ENCODE results near the gene RNF167. TPM values are rescaled to one million over a fixed set of nuclear protein-coding genes. Genes with fewer than 3 reads are reported as not detected.
A peak's percentile ranks its signal among the peaks of the same experiment; 100 is the strongest.

RNF167 gene
- total and polyA plus RNA-seq, 2 of the 13 experiments (the other 11 are each of a cell fraction or from before 2014, with no cell fraction given), result 44.1 to 45.4 TPM

- TF ChIP-seq, protein P1, sequence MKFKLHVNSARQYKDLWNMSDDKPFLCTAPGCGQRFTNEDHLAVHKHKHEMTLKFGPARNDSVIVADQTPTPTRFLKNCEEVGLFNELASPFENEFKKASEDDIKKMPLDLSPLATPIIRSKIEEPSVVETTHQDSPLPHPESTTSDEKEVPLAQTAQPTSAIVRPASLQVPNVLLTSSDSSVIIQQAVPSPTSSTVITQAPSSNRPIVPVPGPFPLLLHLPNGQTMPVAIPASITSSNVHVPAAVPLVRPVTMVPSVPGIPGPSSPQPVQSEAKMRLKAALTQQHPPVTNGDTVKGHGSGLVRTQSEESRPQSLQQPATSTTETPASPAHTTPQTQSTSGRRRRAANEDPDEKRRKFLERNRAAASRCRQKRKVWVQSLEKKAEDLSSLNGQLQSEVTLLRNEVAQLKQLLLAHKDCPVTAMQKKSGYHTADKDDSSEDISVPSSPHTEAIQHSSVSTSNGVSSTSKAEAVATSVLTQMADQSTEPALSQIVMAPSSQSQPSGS (CRISPR knock-in tag; IDR thresholded peaks at IDR 0.05), result no peak
- TF ChIP-seq RORA (CRISPR knock-in tag; IDR thresholded peaks at IDR 0.05), result no peak
- no peak for TF ChIP-seq ZNF136 (CRISPR knock-in tag; IDR thresholded peaks at IDR 0.05; ENCODE audit: low read depth)
- no peak for TF ChIP-seq ZNF503 (CRISPR knock-in tag; IDR thresholded peaks at IDR 0.05)
- no peak for TF ChIP-seq SOX6 (IDR thresholded peaks at IDR 0.05)
- TF ChIP-seq SOX6 (CRISPR knock-in tag; IDR thresholded peaks at IDR 0.05), result no peak
- TF ChIP-seq, protein P2, sequence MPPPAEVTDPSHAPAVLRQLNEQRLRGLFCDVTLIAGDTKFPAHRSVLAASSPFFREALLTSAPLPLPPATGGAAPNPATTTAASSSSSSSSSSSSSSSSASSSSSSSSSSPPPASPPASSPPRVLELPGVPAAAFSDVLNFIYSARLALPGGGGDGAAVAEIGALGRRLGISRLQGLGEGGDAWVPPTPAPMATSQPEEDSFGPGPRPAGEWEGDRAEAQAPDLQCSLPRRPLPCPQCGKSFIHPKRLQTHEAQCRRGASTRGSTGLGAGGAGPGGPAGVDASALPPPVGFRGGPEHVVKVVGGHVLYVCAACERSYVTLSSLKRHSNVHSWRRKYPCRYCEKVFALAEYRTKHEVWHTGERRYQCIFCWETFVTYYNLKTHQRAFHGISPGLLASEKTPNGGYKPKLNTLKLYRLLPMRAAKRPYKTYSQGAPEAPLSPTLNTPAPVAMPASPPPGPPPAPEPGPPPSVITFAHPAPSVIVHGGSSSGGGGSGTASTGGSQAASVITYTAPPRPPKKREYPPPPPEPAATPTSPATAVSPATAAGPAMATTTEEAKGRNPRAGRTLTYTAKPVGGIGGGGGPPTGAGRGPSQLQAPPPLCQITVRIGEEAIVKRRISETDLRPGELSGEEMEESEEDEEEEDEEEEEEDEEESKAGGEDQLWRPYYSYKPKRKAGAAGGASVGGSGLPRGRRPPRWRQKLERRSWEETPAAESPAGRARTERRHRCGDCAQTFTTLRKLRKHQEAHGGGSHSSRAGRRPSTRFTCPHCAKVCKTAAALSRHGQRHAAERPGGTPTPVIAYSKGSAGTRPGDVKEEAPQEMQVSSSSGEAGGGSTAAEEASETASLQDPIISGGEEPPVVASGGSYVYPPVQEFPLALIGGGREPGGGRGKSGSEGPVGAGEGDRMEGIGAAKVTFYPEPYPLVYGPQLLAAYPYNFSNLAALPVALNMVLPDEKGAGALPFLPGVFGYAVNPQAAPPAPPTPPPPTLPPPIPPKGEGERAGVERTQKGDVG (CRISPR knock-in tag; IDR thresholded peaks at IDR 0.05; ENCODE audit: borderline replicate concordance), result no peak
- no peak for TF ChIP-seq TBX3 (IDR thresholded peaks at IDR 0.05; ENCODE audit: borderline replicate concordance)
- TF ChIP-seq KDM3A (CRISPR knock-in tag; IDR thresholded peaks at IDR 0.05; ENCODE audit: low read depth), result no peak
- no peak for TF ChIP-seq AGO1 (IDR thresholded peaks at IDR 0.05; ENCODE audit: low read depth, low read length, poor library complexity, severe bottlenecking)
- no peak for TF ChIP-seq MIXL1 (CRISPR knock-in tag; IDR thresholded peaks at IDR 0.05)
- no peak for TF ChIP-seq ZBTB33 (CRISPR knock-in tag; IDR thresholded peaks at IDR 0.05)
- TF ChIP-seq, protein P3, sequence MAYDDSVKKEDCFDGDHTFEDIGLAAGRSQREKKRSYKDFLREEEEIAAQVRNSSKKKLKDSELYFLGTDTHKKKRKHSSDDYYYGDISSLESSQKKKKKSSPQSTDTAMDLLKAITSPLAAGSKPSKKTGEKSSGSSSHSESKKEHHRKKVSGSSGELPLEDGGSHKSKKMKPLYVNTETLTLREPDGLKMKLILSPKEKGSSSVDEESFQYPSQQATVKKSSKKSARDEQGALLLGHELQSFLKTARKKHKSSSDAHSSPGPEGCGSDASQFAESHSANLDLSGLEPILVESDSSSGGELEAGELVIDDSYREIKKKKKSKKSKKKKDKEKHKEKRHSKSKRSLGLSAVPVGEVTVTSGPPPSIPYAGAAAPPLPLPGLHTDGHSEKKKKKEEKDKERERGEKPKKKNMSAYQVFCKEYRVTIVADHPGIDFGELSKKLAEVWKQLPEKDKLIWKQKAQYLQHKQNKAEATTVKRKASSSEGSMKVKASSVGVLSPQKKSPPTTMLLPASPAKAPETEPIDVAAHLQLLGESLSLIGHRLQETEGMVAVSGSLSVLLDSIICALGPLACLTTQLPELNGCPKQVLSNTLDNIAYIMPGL (CRISPR knock-in tag; IDR thresholded peaks at IDR 0.05; ENCODE audit: borderline replicate concordance in 1 of 2, low read depth in 1 of 2), result peak in 1 of 2 experiments; percentile 36; a peak in 1 of 4 replicates
- TF ChIP-seq NFKBIZ (CRISPR knock-in tag; IDR thresholded peaks at IDR 0.05), result no peak
- no peak for TF ChIP-seq ASH2L (IDR thresholded peaks at IDR 0.05; ENCODE audit: insufficient read length, low read depth, low read length)
- no peak for TF ChIP-seq SNRNP70 (IDR thresholded peaks at IDR 0.05; ENCODE audit: low read depth, low read length)
- TF ChIP-seq ZNF44 (CRISPR knock-in tag; IDR thresholded peaks at IDR 0.05), result no peak
- TF ChIP-seq JDP2 (CRISPR knock-in tag; IDR thresholded peaks at IDR 0.05; ENCODE audit: borderline replicate concordance), result no peak; the same call in 1 of the 2 replicates
- TF ChIP-seq CC2D1A (CRISPR knock-in tag; IDR thresholded peaks at IDR 0.05), result no peak
- TF ChIP-seq ZNF550 (CRISPR knock-in tag; IDR thresholded peaks at IDR 0.05; ENCODE audit: borderline replicate concordance), result no peak
These were observed 28.5 kb downstream of the RNF167 start (continued) for GRCh38 chr17:4968486-4969046.

Data from HepG2 (cell line).